Type B pancreatic cell (in vitro differentiated cells): ENCODE measurements around the gene TFDP2. TPM values are rescaled to one million over a fixed set of nuclear protein-coding genes. Genes with fewer than 3 reads are reported as not detected.
"Not testable (repeated sequence)": the region's sequence is repeated elsewhere in the genome, so short reads cannot be mapped to it uniquely, and the experiment has no call there.

Experiments
- DNase-seq: peaks from one replicate; pipeline ENCODE4 v3.0.0; 2021; ENCODE audit warnings: mixed read lengths; ENCODE audit not compliant: unreplicated experiment; ENCODE audit errors: extremely low spot score
- H3K27ac Mint-ChIP-seq: 2 replicates; pipeline ENCODE4 v1.8.0; 2021; ENCODE audit warnings: mild to moderate bottlenecking, mixed read lengths
- H3K27me3 Mint-ChIP-seq: 2 replicates; pipeline ENCODE4 v1.8.0; 2021; ENCODE audit warnings: mixed read lengths
- H3K36me3 Mint-ChIP-seq: 2 replicates; pipeline ENCODE4 v1.8.0; 2021; ENCODE audit warnings: mixed read lengths
- H3K4me1 Mint-ChIP-seq: one replicate; pipeline ENCODE4 v1.8.0; 2021; ENCODE audit warnings: mixed read lengths; ENCODE audit not compliant: unreplicated experiment
- H3K4me3 Mint-ChIP-seq: 2 replicates; pipeline ENCODE4 v1.8.0; 2021; ENCODE audit warnings: mild to moderate bottlenecking, mixed read lengths
- H3K9me3 Mint-ChIP-seq: 2 replicates; pipeline ENCODE4 v1.8.0; 2021; ENCODE audit warnings: mixed read lengths
- total RNA-seq: library from RNA; stranded (reverse); gene quantifications from 2 replicates; pipeline ENCODE4 v1.2.1, GENCODE V29; 2021; ENCODE audit warnings: low replicate concordance
- TF ChIP-seq, protein P1 (sequence below): fragments of 200-600 bp; sonication (generic); conservative IDR thresholded peaks from 2 replicates; pipeline ENCODE4 v1.5.0; 2021; ENCODE audit warnings: antibody characterized with exemption, mild to moderate bottlenecking

The TFDP2 gene
- total RNA-seq, 1 donor from 2014 or later = 80.9 TPM

DNA sequence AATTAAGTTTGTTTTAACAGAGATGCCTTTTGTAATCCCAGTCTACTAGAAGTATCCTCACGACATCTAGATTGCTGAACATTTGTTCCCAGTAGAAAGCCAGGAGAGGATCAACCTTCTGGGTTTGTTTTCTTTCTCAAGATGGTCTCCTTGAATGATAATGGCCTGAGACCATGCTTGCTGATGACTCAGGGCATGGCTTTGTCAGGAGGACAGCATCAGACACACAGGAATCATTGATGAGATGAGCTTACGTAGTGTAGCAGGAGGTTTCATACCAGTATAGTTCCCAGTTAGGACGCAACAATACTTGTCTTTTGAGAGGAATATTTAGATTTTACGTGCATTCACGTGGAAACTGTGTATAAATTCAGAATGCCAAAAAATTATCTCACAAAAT, 234.3 kb downstream of the TFDP2 start:
- Mint-ChIP-seq H3K27me3 (no peaks in the 10 kb centered on the region), H3K4me1 (peaks cover 6% of the 10 kb centered on the region), H3K27ac (no peak overlapping the region), H3K36me3 (peaks cover 29% of the 10 kb centered on the region), H3K9me3 (peaks cover 5% of the 10 kb centered on the region), H3K4me3 (no peak overlapping the region)
- DNase-seq = no peak
- TF ChIP-seq, protein P1, sequence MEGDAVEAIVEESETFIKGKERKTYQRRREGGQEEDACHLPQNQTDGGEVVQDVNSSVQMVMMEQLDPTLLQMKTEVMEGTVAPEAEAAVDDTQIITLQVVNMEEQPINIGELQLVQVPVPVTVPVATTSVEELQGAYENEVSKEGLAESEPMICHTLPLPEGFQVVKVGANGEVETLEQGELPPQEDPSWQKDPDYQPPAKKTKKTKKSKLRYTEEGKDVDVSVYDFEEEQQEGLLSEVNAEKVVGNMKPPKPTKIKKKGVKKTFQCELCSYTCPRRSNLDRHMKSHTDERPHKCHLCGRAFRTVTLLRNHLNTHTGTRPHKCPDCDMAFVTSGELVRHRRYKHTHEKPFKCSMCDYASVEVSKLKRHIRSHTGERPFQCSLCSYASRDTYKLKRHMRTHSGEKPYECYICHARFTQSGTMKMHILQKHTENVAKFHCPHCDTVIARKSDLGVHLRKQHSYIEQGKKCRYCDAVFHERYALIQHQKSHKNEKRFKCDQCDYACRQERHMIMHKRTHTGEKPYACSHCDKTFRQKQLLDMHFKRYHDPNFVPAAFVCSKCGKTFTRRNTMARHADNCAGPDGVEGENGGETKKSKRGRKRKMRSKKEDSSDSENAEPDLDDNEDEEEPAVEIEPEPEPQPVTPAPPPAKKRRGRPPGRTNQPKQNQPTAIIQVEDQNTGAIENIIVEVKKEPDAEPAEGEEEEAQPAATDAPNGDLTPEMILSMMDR = no peak

- no peak for DNase-seq
- H3K4me3 Mint-ChIP-seq = no peak overlapping the region
- H3K27me3 Mint-ChIP-seq = no peaks in the 10 kb centered on the region
- H3K9me3 Mint-ChIP-seq = peaks cover 5% of the 10 kb centered on the region
- peaks cover 35% of the 10 kb centered on the region for H3K36me3 Mint-ChIP-seq
- TF ChIP-seq, protein P1 = no peak
- no peak overlapping the region for H3K27ac Mint-ChIP-seq
- peaks cover 6% of the 10 kb centered on the region for H3K4me1 Mint-ChIP-seq
Observed at GRCh38 chr3:141914311-141914710, 235.0 kb downstream of the TFDP2 start.

DNA sequence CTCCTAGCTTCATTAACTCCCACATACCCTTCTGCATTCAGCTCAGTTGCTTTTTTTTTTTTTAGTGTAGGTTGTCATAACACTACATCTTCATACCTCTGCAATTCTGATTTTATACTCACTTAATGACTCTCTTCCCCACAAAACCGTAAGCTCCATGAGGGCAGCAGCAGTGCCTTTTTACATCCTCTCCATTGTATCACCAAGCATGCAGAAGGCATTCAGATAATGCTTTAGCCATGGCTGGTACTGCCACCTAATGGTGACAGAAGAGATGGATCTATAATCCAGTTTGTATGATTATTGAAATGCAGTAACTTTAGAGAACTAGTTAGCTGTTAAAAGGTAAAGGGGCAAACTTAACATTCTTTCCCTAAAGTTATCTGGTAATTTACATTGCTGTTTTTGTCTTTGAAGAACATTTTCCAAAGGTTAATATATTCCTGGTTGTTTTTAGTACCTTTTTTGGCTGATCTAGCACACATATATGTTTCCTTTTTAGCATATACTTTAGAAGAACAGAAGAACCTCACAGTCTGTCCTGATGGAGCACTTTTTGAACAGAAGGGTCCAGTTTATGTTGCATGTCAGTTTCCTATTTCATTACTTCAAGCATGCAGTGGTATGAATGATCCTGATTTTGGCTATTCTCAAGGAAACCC, 236.1 kb downstream of the TFDP2 start:
- Mint-ChIP-seq H3K36me3 (peaks cover 41% of the 10 kb centered on the region), H3K4me3 (no peak overlapping the region), H3K9me3 (peaks cover 5% of the 10 kb centered on the region), H3K27ac (peak overlapping the region; percentile 1), H3K27me3 (no peaks in the 10 kb centered on the region), H3K4me1 (peaks cover 6% of the 10 kb centered on the region)
- TF ChIP-seq, protein P1 = peak; percentile 76
- no peak for DNase-seq

- not testable (repeated sequence) for H3K4me3 Mint-ChIP-seq, DNase-seq, H3K27me3 Mint-ChIP-seq, H3K27ac Mint-ChIP-seq, H3K4me1 Mint-ChIP-seq, H3K9me3 Mint-ChIP-seq
- H3K36me3 Mint-ChIP-seq = peaks cover 50% of the 10 kb centered on the region
Observed at GRCh38 chr3:141909986-141910385, 239.4 kb downstream of the TFDP2 start.

DNA sequence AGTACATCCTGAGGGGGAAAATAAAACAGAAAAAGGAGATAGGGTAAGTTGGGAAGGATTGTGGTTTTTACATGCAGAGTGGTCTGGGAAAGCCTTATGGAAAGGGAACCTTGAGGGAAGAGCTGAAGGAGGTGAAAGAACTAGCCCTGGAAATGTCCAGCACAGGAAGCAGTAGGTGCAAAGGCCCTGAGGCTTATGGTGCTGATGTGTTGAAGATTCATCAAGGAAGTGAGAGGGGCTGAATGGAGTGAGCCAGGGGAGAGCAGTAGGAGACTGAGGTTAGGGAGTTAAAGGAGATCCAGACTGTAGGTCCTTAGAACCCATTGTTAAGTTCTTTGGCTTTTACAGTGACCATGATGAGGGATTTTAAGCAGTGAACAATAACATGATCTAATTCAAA, 239.9 kb downstream of the TFDP2 start:
- Mint-ChIP-seq H3K27ac (no peak overlapping the region), H3K27me3 (no peaks in the 10 kb centered on the region), H3K36me3 (peaks cover 53% of the 10 kb centered on the region), H3K9me3 (peaks cover 5% of the 10 kb centered on the region), H3K4me3 (no peak overlapping the region), H3K4me1 (no peaks in the 10 kb centered on the region)
- no peak for DNase-seq
- TF ChIP-seq, protein P1 = no peak

DNA sequence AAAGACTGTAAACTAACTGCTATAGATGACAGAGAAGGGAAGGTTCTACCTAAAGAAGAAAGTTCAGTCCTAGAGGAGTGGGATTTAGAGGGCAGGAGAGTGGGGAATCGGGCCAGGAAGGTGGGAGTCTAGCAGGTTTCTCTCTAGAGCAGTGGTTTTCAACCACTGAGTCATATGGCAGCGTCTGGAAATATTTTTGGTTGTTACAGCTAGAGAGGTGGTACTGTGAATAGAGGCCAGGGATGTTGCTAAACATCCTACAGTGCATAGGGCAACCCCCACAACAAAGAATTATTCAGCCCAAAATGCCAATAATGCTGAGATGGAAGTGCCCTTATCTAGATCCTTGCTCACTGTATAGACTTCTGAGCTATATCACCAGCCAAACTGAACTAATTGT, 244.2 kb downstream of the TFDP2 start:
- H3K36me3 Mint-ChIP-seq = peaks cover 32% of the 10 kb centered on the region
- no peaks in the 10 kb centered on the region for H3K4me1 Mint-ChIP-seq
- H3K9me3 Mint-ChIP-seq = no peaks in the 10 kb centered on the region
- no peaks in the 10 kb centered on the region for H3K27me3 Mint-ChIP-seq
- H3K27ac Mint-ChIP-seq = no peak overlapping the region
- H3K4me3 Mint-ChIP-seq = no peak overlapping the region
- TF ChIP-seq, protein P1 = no peak
- DNase-seq = no peak
